Hematopoietic multipotent progenitor cell treated with erythropoietin and hydrocortisone succinate and interleukin-3 and kit ligand, for 4 days (in vitro differentiated cells): ENCODE measurements around the gene COL21A1.

Experiments used
- DNase-seq: peaks from one replicate; pipeline ENCODE4 v3.0.0-alpha.2; 2015

Gene COL21A1

DNA sequence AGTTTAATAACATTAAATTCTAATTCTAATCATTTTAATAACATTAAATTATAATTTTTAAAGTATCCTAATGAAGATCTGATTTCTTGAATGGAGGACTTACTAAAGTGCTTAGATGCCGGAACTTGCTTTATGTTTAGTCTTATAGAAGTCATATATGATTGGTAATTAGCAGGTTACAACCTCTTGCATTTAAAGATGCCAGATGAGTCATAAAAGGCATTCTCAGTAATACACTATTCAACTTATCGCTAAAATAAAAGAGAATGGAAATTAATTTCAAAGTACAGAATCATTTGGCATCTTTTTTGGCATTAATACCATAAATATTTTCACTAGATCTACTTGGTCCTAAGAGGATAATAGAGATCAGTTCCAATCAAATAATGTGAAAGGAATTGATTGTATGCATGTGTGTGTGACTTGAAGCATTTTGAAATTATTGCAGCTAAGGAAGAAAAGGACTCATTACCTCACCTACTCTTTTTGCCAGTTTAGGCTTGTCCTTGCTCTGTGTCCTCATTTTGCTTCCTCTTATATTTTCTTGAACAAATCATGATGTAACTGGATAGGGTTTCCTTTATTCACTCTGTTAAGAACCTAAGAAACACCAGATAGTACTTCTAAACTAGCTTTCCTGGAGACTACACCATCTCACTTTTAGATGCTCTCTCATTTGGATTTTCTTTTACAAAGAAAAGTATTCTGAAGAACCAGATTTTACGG lies 2.7 kb downstream of the COL21A1 start:
- DNase-seq = no peak

DNA sequence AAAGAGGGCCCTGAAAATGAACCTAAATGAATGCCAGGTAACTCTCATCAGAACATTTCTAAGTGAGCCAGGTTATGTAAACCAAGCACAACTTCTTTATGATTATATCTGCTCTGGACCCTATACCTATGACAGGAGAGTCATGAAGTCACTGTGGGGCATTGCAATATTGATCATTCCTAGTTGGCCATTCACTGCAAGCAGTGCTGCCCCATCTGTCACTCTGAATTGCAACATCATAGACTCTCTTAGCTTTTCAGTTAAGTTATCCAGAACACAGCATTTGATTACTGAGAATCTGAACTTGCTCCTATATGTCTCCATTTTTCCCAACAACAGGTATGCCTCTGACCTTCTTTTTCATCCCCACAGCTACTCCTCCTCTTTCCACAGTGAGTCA lies 3.3 kb downstream of the COL21A1 start:
- no peak for DNase-seq

DNA sequence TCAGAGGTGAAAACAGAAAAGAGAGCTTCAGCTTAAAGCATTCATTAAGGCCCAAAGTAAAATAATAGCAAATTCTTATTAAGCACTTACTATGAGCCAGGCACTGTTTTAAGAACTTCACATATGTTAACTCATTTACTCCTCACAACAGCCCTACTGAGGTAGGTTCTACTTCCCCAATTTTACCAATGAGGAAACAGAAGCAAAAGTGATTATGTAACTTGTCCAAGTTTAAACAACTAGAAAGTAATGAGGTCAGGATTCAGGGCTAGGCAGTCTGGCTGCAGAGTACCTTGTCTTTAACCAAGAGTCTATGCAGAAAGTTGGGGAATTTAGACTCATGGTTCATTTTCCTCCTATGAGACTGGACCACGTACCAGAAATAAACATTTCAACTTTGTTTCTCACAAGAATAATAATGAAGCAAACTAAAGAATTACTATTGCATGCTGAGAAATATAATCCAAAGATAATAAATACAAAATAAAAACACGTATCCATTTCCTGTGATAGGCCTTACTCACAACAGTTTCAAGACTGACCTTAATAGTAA lies 3.8 kb downstream of the COL21A1 start:
- DNase-seq = peak; percentile 62

DNA sequence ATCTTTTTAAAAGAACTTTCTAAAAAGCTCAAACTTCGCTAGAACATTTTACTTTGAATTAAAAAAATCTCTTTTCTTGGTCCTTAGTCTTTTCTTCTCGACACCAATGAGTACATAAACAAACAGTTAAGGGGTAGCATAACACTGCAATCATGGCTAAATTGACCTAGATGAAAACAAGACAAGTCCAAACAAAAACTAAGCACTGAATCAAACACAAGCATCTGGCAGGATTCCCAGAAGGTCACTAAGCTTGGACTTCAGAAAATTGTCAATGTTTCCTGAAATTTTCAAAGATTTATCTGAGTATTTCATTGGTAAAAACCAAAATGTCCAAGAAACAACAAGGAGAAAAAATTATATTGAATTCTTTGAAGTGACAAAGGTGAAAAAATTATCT lies 5.0 kb downstream of the COL21A1 start:
- no peak for DNase-seq

DNA sequence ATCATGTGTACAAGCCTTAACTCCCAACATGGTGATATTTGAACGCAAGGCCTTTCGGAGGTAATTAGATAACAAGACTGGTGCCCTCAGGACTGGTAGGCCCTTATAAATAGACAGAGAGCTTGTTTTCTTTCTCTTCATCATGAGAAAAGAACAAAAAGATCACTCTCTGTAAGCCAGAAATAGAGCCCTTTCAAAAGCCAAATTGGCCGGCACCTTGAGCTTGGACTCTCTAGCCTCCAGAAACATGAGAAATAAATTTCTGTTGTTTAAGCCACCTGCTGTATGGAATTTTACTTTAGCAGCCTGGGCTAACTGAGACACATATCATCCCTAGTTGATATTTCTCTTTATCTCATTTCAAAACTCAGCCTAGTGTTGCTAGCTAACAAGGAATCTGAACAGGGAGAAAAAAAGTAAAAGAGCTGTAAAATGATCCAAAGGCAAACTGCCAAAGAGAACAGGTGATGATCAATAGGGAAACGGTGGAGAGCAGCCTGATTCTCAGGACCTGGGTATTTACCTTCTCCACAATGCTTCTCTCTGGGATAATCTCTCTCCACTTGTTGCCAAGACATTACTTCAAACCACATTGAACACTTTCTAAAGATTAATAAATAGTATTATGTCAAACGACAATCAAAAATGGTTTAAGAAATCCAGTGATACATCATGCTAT lies 6.1 kb downstream of the COL21A1 start:
- DNase-seq = no peak

DNA sequence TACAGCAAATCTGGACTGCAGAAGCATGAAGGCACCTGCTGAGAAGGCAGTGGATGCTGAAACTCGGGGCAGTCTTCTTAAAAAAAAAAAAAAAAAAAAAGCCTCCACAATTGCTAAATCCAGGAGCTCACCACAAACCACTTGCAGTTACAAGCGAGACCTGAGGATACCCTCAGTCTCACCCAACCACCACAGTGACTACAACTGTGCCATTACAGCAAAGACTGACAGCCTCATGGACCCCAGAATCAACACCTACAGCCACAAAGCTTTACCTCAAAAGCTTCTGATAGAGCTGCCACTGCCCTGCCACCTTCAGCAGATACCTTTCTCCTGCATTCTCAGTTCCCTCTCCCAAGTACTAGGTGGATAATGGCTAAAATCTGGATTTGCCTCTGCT lies 9.0 kb downstream of the COL21A1 start:
- DNase-seq = peak; percentile 8

DNA sequence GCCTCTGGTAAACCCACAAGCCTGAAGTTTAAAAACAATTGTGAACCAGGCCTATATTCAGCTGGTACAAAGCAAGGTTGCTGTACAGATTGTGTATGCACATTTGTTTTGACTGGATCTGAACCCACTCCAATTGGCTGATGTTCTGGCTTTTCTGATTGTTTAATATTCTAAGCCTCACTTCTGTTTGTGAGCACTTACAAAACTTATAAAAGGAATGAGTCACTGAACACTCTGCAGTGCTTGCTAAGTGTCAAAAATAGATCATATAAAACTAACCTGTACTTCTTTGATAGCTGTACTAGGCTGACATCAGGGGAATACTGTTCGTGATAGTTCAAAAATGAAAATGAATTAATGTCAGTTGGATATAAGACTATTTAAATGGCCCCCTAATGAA lies 12.1 kb downstream of the COL21A1 start:
- DNase-seq = no peak

DNA sequence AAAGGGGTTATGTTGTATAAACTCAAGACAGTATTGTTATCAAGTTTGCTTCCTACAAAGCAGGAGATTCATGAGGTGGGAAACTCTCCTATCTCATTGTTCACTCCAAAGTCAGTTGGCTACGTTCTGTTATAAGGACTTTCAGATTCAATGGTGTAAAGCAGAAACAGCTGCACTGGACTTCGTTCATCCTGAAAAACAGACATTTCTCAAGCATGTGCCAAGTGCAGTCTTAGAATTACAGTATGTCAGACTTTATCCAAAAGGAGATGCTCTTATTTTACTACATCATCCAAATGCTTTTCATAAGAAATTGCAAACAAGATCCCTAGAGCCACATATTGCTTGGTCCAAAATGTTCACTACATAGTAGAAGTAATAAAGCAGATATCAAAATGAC lies 14.9 kb downstream of the COL21A1 start:
- no peak for DNase-seq

DNA sequence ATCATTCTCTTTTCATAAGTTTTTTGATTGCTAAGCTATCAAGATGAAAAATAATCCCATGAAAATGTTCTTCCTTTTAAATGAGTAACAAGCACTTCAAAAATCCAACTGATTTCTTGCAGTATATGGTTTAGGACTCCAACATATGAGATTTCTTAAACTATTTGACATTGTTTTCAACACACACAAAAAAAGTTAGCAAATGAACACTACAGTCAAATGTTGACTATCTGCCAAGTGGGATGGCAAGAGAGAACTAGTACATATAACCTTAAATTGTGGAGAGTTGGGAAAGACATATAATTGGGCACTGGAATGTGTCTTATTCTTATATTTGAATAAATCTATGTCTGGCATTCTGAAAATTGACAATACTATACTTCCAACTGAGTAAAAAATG lies 15.6 kb downstream of the COL21A1 start:
- DNase-seq = no peak

DNA sequence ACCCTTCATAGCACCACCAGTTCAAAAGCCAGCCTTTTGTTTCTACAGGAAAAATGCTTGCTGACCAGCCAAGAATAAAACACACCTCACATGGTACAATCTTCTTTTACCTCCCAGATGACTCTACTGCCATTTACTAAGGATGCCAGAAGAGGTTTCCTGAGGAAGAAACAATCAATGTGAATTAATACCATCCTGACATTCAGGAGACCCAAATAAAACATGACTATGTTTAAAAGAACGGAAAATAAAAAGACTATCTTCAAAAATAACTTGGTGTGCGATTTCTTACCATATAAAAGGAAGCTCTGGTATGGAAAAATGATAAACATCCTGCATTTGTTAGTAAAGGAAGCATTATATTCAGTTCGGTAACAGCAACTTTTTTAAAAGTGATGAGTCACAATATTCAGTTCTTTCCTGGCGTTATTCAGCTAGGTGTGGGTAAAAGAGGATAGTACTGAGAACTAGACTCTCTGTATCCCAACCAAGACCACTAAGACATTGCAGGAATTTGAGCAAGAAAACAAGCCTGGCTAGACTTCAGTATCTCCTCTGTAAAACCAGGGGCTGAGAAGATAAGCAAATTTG lies 16.3 kb downstream of the COL21A1 start:
- no peak for DNase-seq

DNA sequence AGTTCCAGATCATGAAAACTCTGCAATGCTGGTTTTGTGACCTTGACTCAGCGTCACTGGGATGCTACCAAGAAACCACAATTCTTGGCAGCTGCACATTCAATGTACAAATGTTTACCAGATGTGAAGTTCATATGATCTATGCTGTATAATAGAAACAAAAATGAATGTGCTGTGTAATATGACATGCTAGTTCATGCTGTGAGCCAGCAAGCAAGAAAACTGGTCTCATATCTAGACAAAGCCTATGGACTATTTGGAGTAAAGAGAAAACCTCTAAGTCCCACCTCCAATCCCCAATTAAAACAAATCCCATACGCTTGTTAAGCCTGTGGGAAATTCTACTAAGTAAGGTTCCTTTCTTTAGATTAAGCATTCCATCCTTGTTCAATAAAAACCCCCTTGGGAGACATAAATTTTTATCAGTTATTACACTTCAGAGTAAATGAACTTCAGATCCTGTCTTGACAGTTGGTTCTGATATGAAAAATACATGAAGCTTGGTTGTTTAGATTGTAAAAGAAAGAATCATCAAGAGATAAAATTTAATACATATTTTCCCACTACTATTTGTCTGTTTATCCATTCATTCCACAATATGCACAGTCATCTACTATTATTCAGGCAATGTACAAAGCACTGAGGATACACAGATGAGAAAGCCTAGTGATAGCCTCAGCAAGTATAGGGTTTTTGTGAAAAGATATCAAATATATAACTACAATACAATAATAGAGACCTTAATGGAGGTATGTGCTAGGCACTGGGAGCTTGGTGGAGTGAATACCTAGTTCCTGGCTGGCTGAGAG lies 20.1 kb downstream of the COL21A1 start:
- no peak for DNase-seq

DNA sequence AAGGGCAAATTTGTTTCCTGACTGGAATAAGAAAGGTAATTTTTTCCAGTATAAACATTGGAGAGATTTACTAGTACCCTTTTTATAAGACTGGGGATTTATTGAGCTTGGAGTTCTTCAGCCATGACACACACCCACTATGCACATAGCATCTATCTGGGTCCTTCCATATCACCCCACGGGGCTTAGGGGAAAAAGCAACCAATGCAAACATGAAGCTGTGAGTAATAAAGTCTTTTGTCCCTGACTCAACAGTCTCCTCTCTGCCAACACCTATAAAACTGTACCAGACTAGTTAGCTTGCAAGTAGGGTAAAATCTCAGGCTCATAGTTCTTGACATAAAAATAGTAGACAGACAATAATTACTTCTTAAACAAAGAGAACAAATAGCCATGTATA lies 23.4 kb downstream of the COL21A1 start:
- DNase-seq = no peak

DNA sequence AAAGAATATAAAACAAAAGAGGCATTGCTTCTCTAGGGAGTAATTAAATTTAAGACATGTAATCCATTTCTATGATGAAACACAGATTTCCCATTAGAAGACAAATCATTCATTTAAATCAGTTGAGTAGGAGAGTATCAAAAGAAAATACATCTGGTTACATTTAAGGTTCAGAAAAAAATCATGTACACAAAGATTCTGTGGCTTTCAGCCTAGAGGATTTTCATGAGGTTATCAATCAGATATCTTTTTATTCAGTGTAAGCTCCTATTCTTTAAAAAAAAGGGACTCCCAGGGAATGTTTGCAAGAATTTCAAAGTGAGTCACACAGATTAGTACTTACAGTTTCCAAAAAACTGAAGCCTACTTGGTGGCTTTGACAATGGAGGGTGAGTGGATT lies 24.9 kb downstream of the COL21A1 start:
- DNase-seq = no peak

DNA sequence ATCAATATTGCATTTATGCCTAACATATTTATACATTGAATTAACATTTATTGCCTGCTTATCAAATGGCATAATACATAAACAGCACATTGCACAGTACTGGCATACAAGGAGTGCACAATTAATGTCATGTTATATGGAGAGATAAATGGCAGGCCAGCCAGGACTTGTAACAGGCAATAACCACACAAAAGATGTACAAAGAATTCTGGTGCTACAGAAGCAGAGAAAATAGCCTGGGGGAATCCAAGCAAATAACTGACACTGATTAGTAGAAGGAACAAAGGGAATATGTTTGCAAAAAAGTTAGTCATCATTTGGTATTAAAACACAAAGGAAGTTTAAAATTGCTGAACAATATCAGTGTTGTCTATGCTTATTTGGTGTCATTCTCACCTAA lies 27.3 kb downstream of the COL21A1 start:
- no peak for DNase-seq

DNA sequence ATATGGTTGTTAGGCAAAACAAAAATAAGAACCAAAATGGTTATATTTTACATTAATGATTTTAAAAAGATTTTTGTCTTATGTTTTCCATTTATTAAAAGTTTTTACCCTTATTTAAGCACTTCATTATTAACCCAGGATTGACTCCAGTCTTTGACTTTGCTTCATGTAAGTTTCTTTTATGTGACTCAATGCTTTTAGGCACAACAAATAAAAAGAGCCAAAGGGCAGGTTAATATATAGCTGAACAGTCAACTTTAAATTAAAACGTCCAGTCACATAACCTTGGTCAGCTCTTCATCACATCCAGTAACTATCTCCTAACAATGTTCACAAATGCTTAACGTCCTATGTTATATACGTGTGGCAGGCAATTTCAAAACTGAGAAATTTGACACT lies 32.7 kb downstream of the COL21A1 start:
- DNase-seq = no peak

DNA sequence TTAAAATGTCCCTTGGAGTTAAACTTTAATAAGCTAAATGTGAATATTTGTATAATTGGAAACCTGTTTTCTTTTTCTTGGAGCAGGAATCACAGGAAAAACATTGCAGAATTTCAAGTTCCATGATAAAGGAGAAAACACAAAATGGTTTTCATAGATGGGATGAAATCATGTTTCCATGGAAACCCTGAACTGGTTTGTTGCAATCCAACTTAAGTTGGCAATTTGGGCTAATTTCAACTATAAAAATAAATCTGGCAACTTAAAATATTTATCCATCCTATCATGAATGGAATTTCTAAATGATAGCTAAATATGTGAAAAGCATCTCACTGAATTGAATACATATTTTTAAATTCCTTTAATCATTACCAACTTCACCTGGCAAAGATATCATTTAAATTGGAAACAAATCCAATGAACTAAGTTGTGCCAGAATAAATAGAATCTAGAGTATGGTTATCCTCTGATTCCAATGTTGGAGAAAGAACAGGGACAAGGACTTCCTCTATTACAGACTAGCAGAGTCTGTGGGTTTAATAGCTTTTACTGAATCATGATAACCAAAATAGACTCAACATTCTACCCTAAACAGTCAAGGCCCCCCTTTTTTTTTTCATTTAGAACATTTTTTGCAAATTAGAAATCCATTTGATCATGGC lies 33.2 kb downstream of the COL21A1 start:
- DNase-seq = no peak

DNA sequence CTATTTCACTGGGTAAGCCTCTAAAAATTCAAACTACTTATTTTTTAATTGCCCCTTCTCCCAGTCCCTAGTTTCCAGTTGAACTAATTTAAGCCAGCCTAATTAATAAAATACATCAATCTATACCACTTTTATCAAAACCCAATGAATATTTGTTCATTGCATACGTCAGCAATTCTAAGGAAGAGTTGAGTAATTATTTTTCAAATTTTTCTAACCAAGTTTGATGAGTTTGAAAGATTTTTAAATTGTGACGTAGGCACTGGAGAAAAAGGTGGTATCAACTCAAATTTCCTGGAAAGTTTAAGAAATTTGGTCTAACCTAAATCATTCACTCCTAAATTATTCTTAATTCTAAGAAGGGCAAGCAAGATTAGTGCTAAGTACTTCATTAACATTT lies 35.7 kb downstream of the COL21A1 start:
- no peak for DNase-seq

DNA sequence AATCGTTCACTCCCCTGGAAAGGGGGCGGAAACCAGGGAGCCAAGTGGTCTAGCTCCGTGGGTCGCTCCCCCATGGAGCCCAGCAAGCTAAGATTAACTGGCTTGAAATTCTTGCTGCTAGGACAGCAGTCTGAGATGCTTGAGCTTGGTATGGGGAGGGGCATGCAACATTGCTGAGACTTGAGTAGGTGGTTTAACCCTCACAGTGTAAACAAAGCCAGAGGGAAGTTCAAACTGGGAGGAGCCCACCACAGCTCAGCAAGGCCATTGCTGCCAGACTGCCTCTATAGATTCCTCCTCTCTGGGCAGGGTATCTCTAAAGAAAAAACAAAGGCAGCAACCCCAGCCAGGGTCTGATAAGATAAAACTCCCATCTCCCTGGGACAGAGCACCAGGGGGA lies 43.2 kb downstream of the COL21A1 start:
- DNase-seq = no peak

DNA sequence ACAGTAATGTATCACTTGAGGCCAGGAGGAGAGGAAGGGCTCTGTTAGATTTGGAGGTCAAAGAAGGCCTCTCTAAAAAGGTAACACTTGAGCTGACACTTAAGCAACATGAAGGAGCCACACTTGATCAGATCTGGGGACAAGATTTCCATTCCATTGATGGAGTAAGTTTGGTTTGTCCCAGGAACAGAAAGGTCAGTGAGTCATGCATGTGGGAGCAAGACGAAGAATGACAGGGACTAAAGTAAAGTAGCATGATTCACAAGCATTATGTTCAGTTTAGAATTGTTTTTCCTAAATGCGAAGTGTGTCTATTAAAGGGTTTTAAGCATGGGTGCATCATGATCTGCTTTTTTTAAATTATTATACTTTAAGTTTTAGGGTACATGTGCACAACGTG lies 47.4 kb downstream of the COL21A1 start:
- no peak for DNase-seq

DNA sequence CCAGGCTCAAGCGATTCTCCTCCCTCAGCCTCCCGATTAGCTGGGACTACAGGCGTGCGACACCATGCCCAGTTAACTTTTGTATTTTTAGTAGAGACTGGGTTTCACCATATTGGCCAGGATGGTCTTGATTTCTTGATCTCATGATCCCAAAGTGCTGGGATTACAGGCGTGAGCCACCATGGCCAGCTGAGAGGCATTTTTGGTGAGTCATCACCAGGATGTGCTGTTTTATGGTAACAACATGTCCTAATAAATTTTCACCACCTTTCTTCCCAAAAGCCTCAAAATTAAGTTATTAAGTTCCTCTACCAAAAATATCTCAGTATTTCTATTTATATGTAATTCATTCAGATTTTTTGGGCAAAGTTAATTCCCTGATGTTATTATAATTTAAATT lies 53.5 kb downstream of the COL21A1 start:
- DNase-seq = no peak

DNA sequence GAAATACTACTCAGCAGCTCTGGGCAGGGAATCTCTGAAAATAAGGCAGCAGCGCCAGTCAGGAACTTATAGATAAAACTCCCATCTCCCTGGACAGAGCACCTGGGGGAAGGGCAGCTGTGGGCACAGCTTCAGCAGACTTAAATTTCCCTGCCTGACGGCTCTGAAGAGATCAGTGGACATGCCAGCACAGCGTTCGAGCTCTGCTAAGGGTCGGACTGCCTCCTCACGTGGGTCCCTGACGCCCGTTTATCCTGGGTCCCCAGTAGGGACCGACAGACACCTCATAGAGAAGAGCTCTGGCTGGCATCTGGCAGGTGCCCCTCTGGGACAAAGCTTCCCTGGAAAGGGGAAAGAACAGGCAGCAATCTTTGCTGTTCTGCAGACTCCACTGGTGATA lies 59.0 kb downstream of the COL21A1 start:
- no peak for DNase-seq

DNA sequence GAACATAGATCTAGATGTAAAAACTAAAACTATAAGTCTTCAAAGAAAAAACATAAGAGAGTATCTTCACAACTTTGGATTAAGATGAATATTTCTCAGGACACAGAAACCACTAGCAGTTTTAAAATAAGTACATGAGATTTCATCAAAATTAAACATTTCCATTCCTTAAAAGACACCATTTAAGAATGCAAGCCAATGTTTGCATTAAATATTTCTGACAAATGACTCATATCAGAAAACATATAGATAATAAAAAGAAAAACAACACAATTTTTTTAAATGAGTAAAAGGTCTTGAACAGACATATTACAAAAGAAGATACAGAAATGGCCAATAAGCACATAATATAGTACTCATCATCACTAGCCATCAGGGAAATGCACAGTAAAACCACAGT lies 59.7 kb downstream of the COL21A1 start:
- no peak for DNase-seq

DNA sequence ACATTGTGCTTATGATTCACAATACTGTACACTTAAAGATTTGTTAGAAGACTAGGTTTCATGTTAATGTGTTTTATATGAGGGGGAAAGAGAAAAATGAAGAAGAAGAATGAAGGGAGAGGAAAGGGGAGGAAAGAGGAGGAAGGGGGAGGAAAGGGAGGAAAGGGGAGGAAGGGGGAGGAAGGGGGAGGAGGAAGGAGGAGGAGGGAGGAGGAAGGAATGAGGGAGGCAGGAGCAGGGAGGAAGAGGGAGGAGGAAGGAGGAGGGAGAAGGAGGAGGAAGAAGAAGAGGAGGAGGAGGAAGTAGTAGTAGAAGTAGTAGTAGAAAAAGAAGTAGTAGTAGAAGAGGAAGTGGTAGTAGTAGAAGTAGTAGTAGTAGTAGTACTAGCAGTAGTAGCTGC lies 70.6 kb downstream of the COL21A1 start:
- no peak for DNase-seq
